HCT116 (cell line): Measurements from ENCODE around the gene MYCBP2. TPM values are rescaled to one million over a fixed set of nuclear protein-coding genes. Genes with fewer than 3 reads are reported as not detected.

Experiments used
- ATAC-seq: fragments of 200-7000 bp; cut with Tn5 transposase; 2 replicates; pipeline ENCODE4 v1.9.1; 2020; ENCODE audit warnings: mild to moderate bottlenecking, moderate library complexity
- BruUV-seq: library from RNA; stranded (reverse); fragments of 400-500 nt; replicated peaks from 2 replicates; lab custom pipeline; 2021; lab: Mats Ljungman, UMichigan
- CTCF ChIA-PET: fragments of 300-600 bp; sonication (Branson Sonifier 250); formaldehyde crosslinking; loops from one replicate; lab custom pipeline; 2021; ENCODE audit warnings: antibody characterized with exemption; lab: Charles Lee
- POLR2A ChIA-PET: fragments of 300-600, 350-600 bp; sonication (Branson Sonifier 250); formaldehyde crosslinking; loops from one replicate; lab custom pipeline; 2021; ENCODE audit warnings: antibody characterized with exemption; lab: Charles Lee
- RAD21 ChIA-PET, 2 experiments: fragments of 300-600 bp; sonication (Branson Sonifier 250); formaldehyde crosslinking; loops; one replicate each; lab custom pipeline; 2023; ENCODE audit warnings: low total read pairs in 2 of 2; ENCODE audit not compliant: uncharacterized antibody in 2 of 2, unreplicated experiment in 2 of 2, low non-redundant PET in 1 of 2; lab: Charles Lee
- DNase-seq: peaks from one replicate; pipeline ENCODE4 v3.0.0-alpha.2; 2010; ENCODE audit warnings: low read depth, low spot score
- H2AFZ ChIP-seq: fragments of 200-600 bp; shearing (Covaris generic), sonication (generic); 2 replicates; pipeline ENCODE4 v1.6.1; 2017; ENCODE audit warnings: low read depth, mixed run types, mixed read lengths, antibody characterized with exemption, low read length; ENCODE audit not compliant: poor library complexity, severe bottlenecking
- H3K27ac ChIP-seq: 2 replicates; pipeline ENCODE4 v1.5.1; 2012; ENCODE audit warnings: low read depth, low read length
- H3K27me3 ChIP-seq: fragments of 200-600 bp; sonication (generic); 2 replicates; pipeline ENCODE4 v1.6.1; 2016; ENCODE audit warnings: mixed run types, low read length, mixed read lengths; ENCODE audit not compliant: insufficient read depth
- H3K36me3 ChIP-seq, 2 experiments: fragments of 200-500 bp in 1 of 2; fragments of 200-600 bp in 1 of 2; sonication (Bioruptor generic) in 1 of 2; sonication (generic) in 1 of 2; 2 replicates each; pipeline versions ENCODE4 v1.5.1 to v1.6.1; 2014 to 2016; ENCODE audit warnings: low read length in 2 of 2, inconsistent platforms in 1 of 2, mixed read lengths in 1 of 2, mixed run types in 1 of 2; ENCODE audit not compliant: insufficient read depth in 2 of 2, control insufficient read depth in 1 of 2
- H3K4me1 ChIP-seq, 2 experiments: fragments of 200-600 bp in 1 of 2; sonication (generic) in 1 of 2; 2 replicates each; pipeline versions ENCODE4 v1.5.1 to v1.6.1; 2012 to 2017; ENCODE audit warnings: low read length in 2 of 2, inconsistent platforms in 1 of 2, mild to moderate bottlenecking in 1 of 2, mixed read lengths in 1 of 2, mixed run types in 1 of 2, moderate library complexity in 1 of 2; ENCODE audit not compliant: insufficient read depth in 2 of 2, control insufficient read depth in 1 of 2
- H3K4me2 ChIP-seq: fragments of 200-600 bp; sonication (generic); 2 replicates; pipeline ENCODE4 v1.6.1; 2017; ENCODE audit warnings: mixed run types, low read length, mixed read lengths
- H3K4me3 ChIP-seq, 2 experiments: fragments of 200-600 bp in 1 of 2; sonication (generic) in 1 of 2; replicated peaks in 1 of 2; 2 replicates each; pipeline ENCODE4 v1.5.1; 2011 to 2016; ENCODE audit warnings: low read length in 2 of 2, control low read depth in 1 of 2, low read depth in 1 of 2, mild to moderate bottlenecking in 1 of 2, mixed read lengths in 1 of 2, mixed run types in 1 of 2
- H3K79me2 ChIP-seq: fragments of 200-600 bp; sonication (generic); 2 replicates; pipeline ENCODE4 v1.6.1; 2017; ENCODE audit warnings: mild to moderate bottlenecking, mixed run types, low read length, moderate library complexity, mixed read lengths; ENCODE audit not compliant: insufficient read depth
- H3K9ac ChIP-seq: fragments of 200-600 bp; sonication (generic); 2 replicates; pipeline ENCODE4 v1.6.1; 2016; ENCODE audit warnings: low read length, mixed read lengths
- H3K9me2 ChIP-seq: fragments of 200-600 bp; sonication (generic), shearing (Covaris generic); 2 replicates; pipeline ENCODE4 v1.6.1; 2017; ENCODE audit warnings: mixed run types, mild to moderate bottlenecking, moderate library complexity; ENCODE audit not compliant: insufficient read depth
- H3K9me3 ChIP-seq, 2 experiments: fragments of 200-500 bp in 1 of 2; fragments of 200-600 bp in 1 of 2; sonication (Bioruptor generic) in 1 of 2; sonication (generic) in 1 of 2; 2 replicates each; pipeline ENCODE4 v1.6.1; 2014 to 2017; ENCODE audit warnings: low read length in 2 of 2, mixed read lengths in 2 of 2, inconsistent platforms in 1 of 2, low read depth in 1 of 2, mild to moderate bottlenecking in 1 of 2, mixed run types in 1 of 2, moderate library complexity in 1 of 2; ENCODE audit not compliant: control insufficient read depth in 1 of 2, insufficient read depth in 1 of 2
- H4K20me1 ChIP-seq: fragments of 200-600 bp; sonication (generic), shearing (Covaris generic); 2 replicates; pipeline ENCODE4 v1.6.1; 2017; ENCODE audit warnings: mixed run types, mild to moderate bottlenecking, moderate library complexity; ENCODE audit not compliant: insufficient read depth
- ATF3 ChIP-seq: IDR thresholded peaks from 2 replicates; pipeline ENCODE4 v1.6.1; 2012
- CBX3 ChIP-seq: IDR thresholded peaks from 2 replicates; pipeline ENCODE4 v1.6.1; 2012; ENCODE audit warnings: low read depth
- CEBPB ChIP-seq: IDR thresholded peaks from 2 replicates; pipeline ENCODE4 v1.6.1; 2012; ENCODE audit warnings: low read depth
- CTCF ChIP-seq, 3 experiments: fragments of 200-600 bp in 1 of 3; sonication (generic) in 1 of 3; IDR thresholded peaks in 2 of 3; conservative IDR thresholded peaks in 1 of 3; 2 replicates each; pipeline ENCODE4 v1.5.1; 2012 to 2017; ENCODE audit warnings: low read depth in 2 of 3, low read length in 2 of 3, antibody characterized with exemption in 1 of 3, borderline replicate concordance in 1 of 3, control low read depth in 1 of 3, mild to moderate bottlenecking in 1 of 3, mixed read lengths in 1 of 3, mixed run types in 1 of 3, moderate library complexity in 1 of 3; ENCODE audit not compliant: insufficient read depth in 1 of 3
- ELF1 ChIP-seq: IDR thresholded peaks from 2 replicates; pipeline ENCODE4 v1.6.1; 2012; ENCODE audit warnings: low read depth, borderline replicate concordance
- EZH2 ChIP-seq: fragments of 200-600 bp; sonication (generic); IDR thresholded peaks from 2 replicates; pipeline ENCODE4 v1.6.1; 2017; ENCODE audit warnings: antibody characterized with exemption, mixed run types
- EZH2phosphoT487 ChIP-seq: fragments of 200-600 bp; IDR thresholded peaks from 2 replicates; pipeline ENCODE4 v1.6.1; 2018; ENCODE audit warnings: antibody characterized with exemption, borderline replicate concordance
- FOSL1 ChIP-seq: IDR thresholded peaks from 2 replicates; pipeline ENCODE4 v1.6.1; 2012; ENCODE audit warnings: low read depth
- JUND ChIP-seq: IDR thresholded peaks from 2 replicates; pipeline ENCODE4 v1.6.1; 2012
- POLR2A ChIP-seq: IDR thresholded peaks from 2 replicates; pipeline ENCODE4 v1.7.0; 2011; ENCODE audit warnings: borderline replicate concordance; ENCODE audit not compliant: insufficient read depth, insufficient read length; ENCODE audit errors: extremely low read depth
- POLR2AphosphoS5 ChIP-seq: IDR thresholded peaks from 2 replicates; pipeline ENCODE4 v1.6.1; 2011; ENCODE audit warnings: mild to moderate bottlenecking, low read depth, low read length, moderate library complexity
- RAD21 ChIP-seq: IDR thresholded peaks from 2 replicates; pipeline ENCODE4 v1.6.1; 2012; ENCODE audit warnings: low read depth, mild to moderate bottlenecking
- REST ChIP-seq: IDR thresholded peaks from 2 replicates; pipeline ENCODE4 v1.6.1; 2012; ENCODE audit warnings: low read depth
- SIN3A ChIP-seq: IDR thresholded peaks from 2 replicates; pipeline ENCODE4 v1.6.1; 2012; ENCODE audit warnings: low read depth
- SP1 ChIP-seq: IDR thresholded peaks from 2 replicates; pipeline ENCODE4 v1.6.1; 2012; ENCODE audit warnings: low read depth
- TCF7L2 ChIP-seq: IDR thresholded peaks from 2 replicates; pipeline ENCODE4 v1.7.0; 2011; ENCODE audit warnings: borderline replicate concordance, inconsistent platforms; ENCODE audit not compliant: insufficient read depth, insufficient read length; ENCODE audit errors: extremely low read depth
- YY1 ChIP-seq: IDR thresholded peaks from 2 replicates; pipeline ENCODE4 v1.6.1; 2011; ENCODE audit warnings: low read length, low read depth, moderate library complexity, mild to moderate bottlenecking; ENCODE audit not compliant: insufficient replicate concordance; ENCODE audit errors: extremely low read depth
- ZBTB33 ChIP-seq: IDR thresholded peaks from 2 replicates; pipeline ENCODE4 v1.6.1; 2011; ENCODE audit warnings: mild to moderate bottlenecking, low read length, moderate library complexity; ENCODE audit not compliant: insufficient replicate concordance; ENCODE audit errors: extremely low read depth
- ZFX ChIP-seq: fragments of 450-650 bp; IDR thresholded peaks from 2 replicates; pipeline ENCODE4 v1.6.1; 2017
- ZNF274 ChIP-seq: fragments of 200-500 bp; sonication (Bioruptor generic); IDR thresholded peaks from 2 replicates; pipeline ENCODE4 v1.6.1; 2014; ENCODE audit warnings: mild to moderate bottlenecking, low read depth, low read length, inconsistent platforms
- intact Hi-C: fragments of 100-400 bp; cut with micrococcal nuclease; formaldehyde crosslinking; loops from 2 replicates; pipeline ENCODE4 v1.10.0; 2022
- total RNA-seq: library from RNA; stranded (reverse); gene quantifications from one replicate; pipeline ENCODE4 v1.2.1, GENCODE V29; 2021; ENCODE audit not compliant: unreplicated experiment

The MYCBP2 gene
- total RNA-seq, 1 experiment from 2014 or later: 48.5 TPM

GRCh38 chr13:77033717-77034302, 293.1 kb downstream of the MYCBP2 start:
- Histone ChIP-seq H3K9me2 (no peaks in the 10 kb centered on the region), H3K27me3 (no peaks in the 10 kb centered on the region), H3K4me3 (no peak overlapping the region), H4K20me1 (no peaks in the 10 kb centered on the region), H2AFZ (no peak overlapping the region), H3K27ac (no peak overlapping the region), H3K4me2 (no peak overlapping the region), H3K79me2 (no peaks in the 10 kb centered on the region), H3K9ac (no peak overlapping the region), H3K36me3 (no peaks in the 10 kb centered on the region), H3K4me1 (no peaks in the 10 kb centered on the region), H3K9me3 (no peaks in the 10 kb centered on the region)
- DNase-seq: no peak
- ChIA-PET CTCF (no interaction called here), POLR2A (no interaction called here), RAD21 (no interaction called here)
- no TSS peak for BruUV-seq
- intact Hi-C loops: no loop called here
- no peak for ATAC-seq
- TF ChIP-seq EZH2phosphoT487 (no peak), CTCF (IDR thresholded peaks at IDR 0.05 in 2 of 3, conservative IDR thresholded peaks at IDR 0.05 in 1 of 3; ENCODE audit: borderline replicate concordance in 1 of 3, insufficient read depth in 1 of 3, low read depth in 2 of 3, low read length in 2 of 3) (no peak), SIN3A (no peak), POLR2AphosphoS5 (no peak), ELF1 (no peak), CBX3 (no peak), SP1 (no peak), ZBTB33 (no peak), EZH2 (no peak), ZNF274 (no peak), ATF3 (no peak), ZFX (no peak), REST (no peak), POLR2A (no peak), CEBPB (no peak), FOSL1 (no peak), JUND (no peak), YY1 (no peak), RAD21 (no peak), TCF7L2 (no peak)
